HEK293 (cell line): ENCODE data around the gene TNFAIP8.

Source experiments
- HOXD13 ChIP-seq: sonication (generic); formaldehyde crosslinking; IDR thresholded peaks from 2 replicates; pipeline ENCODE4 v1.8.0; 2022; ENCODE audit warnings: missing genetic modification reagents, borderline replicate concordance
- ZBTB7A ChIP-seq: fragments of 450-650 bp; formaldehyde crosslinking; IDR thresholded peaks from 2 replicates; pipeline ENCODE4 v1.5.1; 2016; ENCODE audit warnings: low read depth, missing biosample characterization, missing genetic modification characterization

- no peak for TF ChIP-seq ZBTB7A (tag by site-specific recombination)
- no peak for TF ChIP-seq HOXD13 (CRISPR knock-in tag)
Observed at GRCh38 chr5:119340597-119341218, 15.1 kb upstream of the TNFAIP8 start.
